ENCODE results near the gene TSPAN9.
A peak's percentile ranks its signal among the peaks of the same experiment; 100 is the strongest.

TSPAN9 gene

GRCh38 chr12:3250576-3250975, 173.4 kb downstream of the TSPAN9 start:
- DNase-seq (ENCODE audit: low read depth), result no peak
- in situ Hi-C loops (cut with HindIII; ENCODE audit: low sequenced_read_pairs), result no loop called here
- TF ChIP-seq, protein P1, sequence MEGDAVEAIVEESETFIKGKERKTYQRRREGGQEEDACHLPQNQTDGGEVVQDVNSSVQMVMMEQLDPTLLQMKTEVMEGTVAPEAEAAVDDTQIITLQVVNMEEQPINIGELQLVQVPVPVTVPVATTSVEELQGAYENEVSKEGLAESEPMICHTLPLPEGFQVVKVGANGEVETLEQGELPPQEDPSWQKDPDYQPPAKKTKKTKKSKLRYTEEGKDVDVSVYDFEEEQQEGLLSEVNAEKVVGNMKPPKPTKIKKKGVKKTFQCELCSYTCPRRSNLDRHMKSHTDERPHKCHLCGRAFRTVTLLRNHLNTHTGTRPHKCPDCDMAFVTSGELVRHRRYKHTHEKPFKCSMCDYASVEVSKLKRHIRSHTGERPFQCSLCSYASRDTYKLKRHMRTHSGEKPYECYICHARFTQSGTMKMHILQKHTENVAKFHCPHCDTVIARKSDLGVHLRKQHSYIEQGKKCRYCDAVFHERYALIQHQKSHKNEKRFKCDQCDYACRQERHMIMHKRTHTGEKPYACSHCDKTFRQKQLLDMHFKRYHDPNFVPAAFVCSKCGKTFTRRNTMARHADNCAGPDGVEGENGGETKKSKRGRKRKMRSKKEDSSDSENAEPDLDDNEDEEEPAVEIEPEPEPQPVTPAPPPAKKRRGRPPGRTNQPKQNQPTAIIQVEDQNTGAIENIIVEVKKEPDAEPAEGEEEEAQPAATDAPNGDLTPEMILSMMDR (IDR thresholded peaks at IDR 0.05; ENCODE audit: low read depth, low read length, missing control alignments), result no peak
- no peak overlapping the region for H3K4me3 ChIP-seq (ENCODE audit: low read depth, low read length)

DNA sequence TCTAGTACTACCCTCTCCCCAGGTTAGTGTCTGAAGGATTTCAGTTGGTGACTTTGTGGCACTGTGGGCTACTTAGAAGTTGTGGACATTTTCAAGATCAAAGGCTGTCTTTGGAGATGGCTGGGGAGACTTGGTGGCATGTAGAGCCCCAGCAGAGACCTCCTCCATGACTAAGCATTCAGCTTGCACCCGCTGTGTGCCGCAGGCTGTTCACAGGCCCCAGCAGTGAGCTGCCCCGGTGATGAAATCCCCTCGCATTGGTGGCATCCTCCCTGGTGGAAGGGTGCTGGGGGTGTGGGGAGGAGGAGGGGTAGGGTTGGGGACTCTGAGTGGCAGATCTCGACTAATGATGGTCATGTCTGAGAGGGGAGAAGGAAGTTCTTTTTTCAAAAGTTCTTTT, 173.9 kb downstream of the TSPAN9 start:
- no peak for DNase-seq (ENCODE audit: low read depth)
- TF ChIP-seq, protein P1 (IDR thresholded peaks at IDR 0.05; ENCODE audit: low read depth, low read length, missing control alignments), result no peak
- H3K4me3 ChIP-seq (ENCODE audit: low read depth, low read length), result no peak overlapping the region
- in situ Hi-C loops (cut with HindIII; ENCODE audit: low sequenced_read_pairs), result no loop called here

GRCh38 chr12:3251691-3252090, 174.5 kb downstream of the TSPAN9 start:
- H3K4me3 ChIP-seq (ENCODE audit: low read depth, low read length), result no peak overlapping the region
- TF ChIP-seq, protein P1 (IDR thresholded peaks at IDR 0.05; ENCODE audit: low read depth, low read length, missing control alignments), result no peak
- no peak for DNase-seq (ENCODE audit: low read depth)
- in situ Hi-C loops (cut with HindIII; ENCODE audit: low sequenced_read_pairs), result no loop called here

- in situ Hi-C loops (cut with HindIII; ENCODE audit: low sequenced_read_pairs), result no loop called here
- peak; percentile 82 for DNase-seq (ENCODE audit: low read depth)
- TF ChIP-seq, protein P1 (IDR thresholded peaks at IDR 0.05; ENCODE audit: low read depth, low read length, missing control alignments), result no peak
These were observed 175.3 kb downstream of the TSPAN9 start for GRCh38 chr12:3252450-3252891.

GRCh38 chr12:3253682-3254275, 176.6 kb downstream of the TSPAN9 start:
- TF ChIP-seq, protein P1 (IDR thresholded peaks at IDR 0.05; ENCODE audit: low read depth, low read length, missing control alignments), result no peak
- H3K4me3 ChIP-seq (ENCODE audit: low read depth, low read length), result no peak overlapping the region
- in situ Hi-C loops (cut with HindIII; ENCODE audit: low sequenced_read_pairs), result no loop called here
- no peak for DNase-seq (ENCODE audit: low read depth)

More at GRCh38 chr12:3252450-3252891, 175.3 kb downstream of the TSPAN9 start:
- H3K4me3 ChIP-seq (ENCODE audit: low read depth, low read length), result no peak overlapping the region

GRCh38 chr12:3255057-3255456, 177.9 kb downstream of the TSPAN9 start:
- no peak overlapping the region for H3K4me3 ChIP-seq (ENCODE audit: low read depth, low read length)
- TF ChIP-seq, protein P1 (IDR thresholded peaks at IDR 0.05; ENCODE audit: low read depth, low read length, missing control alignments), result no peak
- DNase-seq (ENCODE audit: low read depth), result no peak
- in situ Hi-C loops (cut with HindIII; ENCODE audit: low sequenced_read_pairs), result no loop called here
